ENCODE measurements around the gene B3GALT5. TPM values are rescaled to one million over a fixed set of nuclear protein-coding genes. Genes with fewer than 3 reads are reported as not detected.

Gene B3GALT5
- total RNA-seq, 1 experiment from 2014 or later, result 0.76 TPM

DNA sequence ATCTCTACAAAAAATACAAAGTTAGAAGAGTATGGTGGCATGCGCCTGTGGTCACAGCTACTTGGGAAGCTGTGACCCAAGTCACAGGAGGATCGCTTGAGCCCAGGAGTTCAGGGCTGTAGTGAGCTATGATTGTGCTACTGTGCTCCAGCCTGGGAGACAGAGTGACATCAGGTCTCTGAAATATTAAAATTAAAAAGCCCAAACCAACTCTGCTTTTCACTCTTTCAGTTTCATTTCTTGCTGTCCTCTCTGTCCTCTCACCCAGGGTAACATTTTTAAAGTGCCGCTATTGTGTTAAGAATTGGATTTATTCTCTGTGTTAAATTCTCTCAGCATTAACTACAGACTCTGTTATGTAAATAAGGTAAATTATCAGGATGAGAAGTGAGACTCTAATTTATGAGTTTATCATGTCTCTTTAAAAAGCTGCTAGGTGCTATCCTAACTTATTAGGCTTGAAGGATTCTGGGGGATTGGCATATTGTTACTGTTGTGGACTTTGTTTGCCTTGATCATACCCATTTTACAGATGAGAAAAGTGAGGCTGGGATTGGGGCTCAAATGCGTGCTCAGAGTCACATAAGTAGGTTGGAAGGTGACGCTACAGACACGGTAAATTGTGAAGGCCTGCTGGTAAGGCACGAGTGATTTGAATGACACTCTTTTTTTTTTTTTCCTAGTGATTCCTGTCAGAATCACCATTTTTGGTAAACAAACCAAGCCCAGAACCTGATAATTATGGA, 46.5 kb downstream of the B3GALT5 start:
- Histone ChIP-seq H3K27me3 (replicated peaks) (no peaks in the 10 kb centered on the region), H3K4me3 (no peak overlapping the region), H3K9me3 (replicated peaks) (0 out of 2 replicates have a peak, but pooled peaks cover 2% of the 10 kb centered on the region), H3K4me1 (replicated peaks) (peaks cover 17% of the 10 kb centered on the region), H3K27ac (peak overlapping the region; percentile 83; the same call in 1 of the 2 replicates), H3K36me3 (no peaks in the 10 kb centered on the region)
- DNase-seq (ENCODE audit: low read depth in 1 of 2, low spot score in 2 of 2), result no peak

DNA sequence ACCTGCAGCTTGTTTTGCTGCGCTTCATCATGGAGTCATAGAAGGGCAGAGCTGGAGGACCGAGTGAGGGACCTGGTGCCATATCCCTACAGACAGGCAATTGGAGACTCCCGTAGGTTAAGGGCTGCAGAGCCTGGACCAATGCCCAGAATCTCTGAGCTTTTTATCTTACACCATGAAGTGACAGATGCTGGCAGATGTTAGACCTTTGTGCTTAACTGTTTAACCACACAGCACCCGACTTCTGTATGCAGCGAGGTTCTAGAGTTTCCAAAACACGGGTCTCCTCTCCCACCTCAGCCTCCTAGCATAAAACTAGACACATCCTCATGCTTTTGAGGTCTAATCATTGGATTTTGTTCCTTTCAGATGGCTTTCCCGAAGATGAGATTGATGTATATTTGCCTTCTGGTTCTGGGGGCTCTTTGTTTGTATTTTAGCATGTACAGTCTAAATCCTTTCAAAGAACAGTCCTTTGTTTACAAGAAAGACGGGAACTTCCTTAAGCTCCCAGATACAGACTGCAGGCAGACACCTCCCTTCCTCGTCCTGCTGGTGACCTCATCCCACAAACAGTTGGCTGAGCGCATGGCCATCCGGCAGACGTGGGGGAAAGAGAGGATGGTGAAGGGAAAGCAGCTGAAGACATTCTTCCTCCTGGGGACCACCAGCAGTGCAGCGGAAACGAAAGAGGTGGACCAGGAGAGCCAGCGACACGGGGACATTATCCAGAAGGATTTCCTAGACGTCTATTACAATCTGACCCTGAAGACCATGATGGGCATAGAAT, 47.6 kb downstream of the B3GALT5 start:
- Histone ChIP-seq H3K27ac (peak overlapping the region; percentile 83), H3K4me1 (replicated peaks) (peaks cover 17% of the 10 kb centered on the region), H3K4me3 (peak overlapping the region; percentile 17), H3K9me3 (replicated peaks) (no peaks in the 10 kb centered on the region), H3K36me3 (no peaks in the 10 kb centered on the region), H3K27me3 (replicated peaks) (no peaks in the 10 kb centered on the region)
- peak; percentile 88 for DNase-seq (ENCODE audit: low read depth in 1 of 2, low spot score in 2 of 2)

DNA sequence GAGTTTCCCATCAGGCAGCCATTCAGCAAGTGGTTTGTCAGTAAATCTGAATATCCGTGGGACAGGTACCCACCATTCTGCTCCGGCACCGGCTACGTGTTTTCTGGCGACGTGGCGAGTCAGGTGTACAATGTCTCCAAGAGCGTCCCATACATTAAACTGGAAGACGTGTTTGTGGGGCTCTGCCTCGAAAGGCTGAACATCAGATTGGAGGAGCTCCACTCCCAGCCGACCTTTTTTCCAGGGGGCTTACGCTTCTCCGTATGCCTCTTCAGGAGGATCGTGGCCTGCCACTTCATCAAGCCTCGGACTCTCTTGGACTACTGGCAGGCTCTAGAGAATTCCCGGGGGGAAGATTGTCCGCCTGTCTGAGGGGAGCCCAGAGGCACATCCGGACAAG, 48.4 kb downstream of the B3GALT5 start:
- Histone ChIP-seq H3K36me3 (no peaks in the 10 kb centered on the region), H3K27me3 (replicated peaks) (no peaks in the 10 kb centered on the region), H3K27ac (peak overlapping the region; percentile 83), H3K9me3 (replicated peaks) (no peaks in the 10 kb centered on the region), H3K4me3 (no peak overlapping the region), H3K4me1 (replicated peaks) (peaks cover 17% of the 10 kb centered on the region)
- DNase-seq (ENCODE audit: low read depth in 1 of 2, low spot score in 2 of 2), result peak in 1 of 2 experiments; percentile 24

DNA sequence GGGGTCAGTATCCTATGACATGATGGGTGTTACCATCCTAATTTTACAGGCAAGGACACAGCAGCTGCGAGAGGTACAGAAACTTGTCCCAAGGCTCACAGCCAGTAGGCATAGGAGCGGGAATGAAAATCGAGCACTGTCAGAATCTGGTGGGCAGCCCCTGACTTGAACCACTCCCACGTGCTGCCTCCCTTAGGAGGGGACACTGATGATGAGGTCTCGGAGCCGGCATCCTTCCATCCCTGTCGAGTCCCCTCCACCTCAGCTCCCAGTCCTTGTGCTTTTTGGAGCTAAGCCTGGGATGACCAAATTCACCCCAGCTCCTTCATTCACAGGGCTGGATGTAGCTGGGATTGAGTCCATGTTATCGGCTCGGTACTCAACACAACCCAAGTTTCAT, 49.0 kb downstream of the B3GALT5 start:
- no peaks in the 10 kb centered on the region for H3K27me3 ChIP-seq (replicated peaks)
- no peak overlapping the region for H3K4me3 ChIP-seq
- H3K27ac ChIP-seq, result no peak overlapping the region

DNA sequence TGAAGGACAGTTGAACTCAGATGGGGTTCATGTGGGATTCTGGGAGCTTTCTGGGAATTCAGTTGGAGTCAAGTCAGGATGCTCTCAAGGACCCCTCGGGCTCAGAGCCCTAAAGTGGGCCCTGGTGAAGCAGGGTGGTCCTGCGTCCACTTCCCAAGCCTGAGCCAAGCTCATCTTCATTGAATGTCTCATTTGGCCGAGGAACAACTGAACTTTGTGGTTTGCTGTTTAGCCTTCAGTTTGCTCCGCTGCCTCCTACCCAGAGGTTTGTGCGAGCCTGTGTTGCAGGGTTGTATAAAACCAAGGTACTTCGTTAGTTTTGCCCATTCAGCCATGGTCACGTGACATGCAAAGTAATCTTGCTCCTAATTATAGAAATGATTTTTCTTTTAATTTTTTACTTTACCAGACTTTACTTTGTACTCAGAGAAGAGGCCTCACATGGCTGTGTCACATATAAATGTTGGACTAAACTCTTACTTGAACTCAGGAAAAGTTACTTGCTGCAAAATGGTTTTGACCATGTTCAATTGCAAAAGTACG, 49.7 kb downstream of the B3GALT5 start:
- H3K4me1 ChIP-seq (replicated peaks), result peaks cover 17% of the 10 kb centered on the region
- no peaks in the 10 kb centered on the region for H3K9me3 ChIP-seq (replicated peaks)
- H3K27me3 ChIP-seq (replicated peaks), result no peaks in the 10 kb centered on the region
- DNase-seq (ENCODE audit: low read depth in 1 of 2, low spot score in 2 of 2), result peak in 1 of 2 experiments; percentile 25
- H3K4me3 ChIP-seq, result no peak overlapping the region
- no peak overlapping the region for H3K27ac ChIP-seq
- H3K36me3 ChIP-seq, result no peaks in the 10 kb centered on the region

More for the DNA sequence above, 49.0 kb downstream of the B3GALT5 start:
- Histone ChIP-seq H3K9me3 (replicated peaks) (no peaks in the 10 kb centered on the region), H3K36me3 (no peaks in the 10 kb centered on the region), H3K4me1 (replicated peaks) (peaks cover 17% of the 10 kb centered on the region)
- DNase-seq (ENCODE audit: low read depth in 1 of 2, low spot score in 2 of 2), result peak in 1 of 2 experiments; percentile 34

DNA sequence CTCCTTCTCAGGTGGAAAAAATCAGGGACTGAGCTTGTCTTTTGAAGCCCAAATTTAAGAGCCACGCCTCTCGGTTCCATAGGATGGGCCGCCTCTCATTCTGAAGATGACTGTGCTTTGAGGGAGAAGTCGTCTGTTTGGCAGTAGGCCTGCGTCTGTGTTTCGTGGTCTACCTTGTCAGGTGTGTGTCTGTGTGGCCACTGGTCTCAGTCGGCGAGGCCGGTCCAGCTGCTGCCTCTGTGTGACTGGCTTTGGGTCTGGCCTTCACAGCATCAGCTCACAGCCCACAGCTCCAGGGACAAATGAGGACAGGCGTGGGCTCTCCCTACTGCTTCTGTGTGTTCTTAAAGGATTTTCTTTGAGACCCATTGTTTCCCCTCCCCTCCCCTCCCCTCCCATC, 50.3 kb downstream of the B3GALT5 start:
- H3K4me1 ChIP-seq (replicated peaks), result peaks cover 17% of the 10 kb centered on the region
- no peak overlapping the region for H3K27ac ChIP-seq
- peak in 1 of 2 experiments; percentile 32 for DNase-seq (ENCODE audit: low read depth in 1 of 2, low spot score in 2 of 2)
- no peaks in the 10 kb centered on the region for H3K9me3 ChIP-seq (replicated peaks)
- no peak overlapping the region for H3K4me3 ChIP-seq
- no peaks in the 10 kb centered on the region for H3K36me3 ChIP-seq
- H3K27me3 ChIP-seq (replicated peaks), result no peaks in the 10 kb centered on the region

DNA sequence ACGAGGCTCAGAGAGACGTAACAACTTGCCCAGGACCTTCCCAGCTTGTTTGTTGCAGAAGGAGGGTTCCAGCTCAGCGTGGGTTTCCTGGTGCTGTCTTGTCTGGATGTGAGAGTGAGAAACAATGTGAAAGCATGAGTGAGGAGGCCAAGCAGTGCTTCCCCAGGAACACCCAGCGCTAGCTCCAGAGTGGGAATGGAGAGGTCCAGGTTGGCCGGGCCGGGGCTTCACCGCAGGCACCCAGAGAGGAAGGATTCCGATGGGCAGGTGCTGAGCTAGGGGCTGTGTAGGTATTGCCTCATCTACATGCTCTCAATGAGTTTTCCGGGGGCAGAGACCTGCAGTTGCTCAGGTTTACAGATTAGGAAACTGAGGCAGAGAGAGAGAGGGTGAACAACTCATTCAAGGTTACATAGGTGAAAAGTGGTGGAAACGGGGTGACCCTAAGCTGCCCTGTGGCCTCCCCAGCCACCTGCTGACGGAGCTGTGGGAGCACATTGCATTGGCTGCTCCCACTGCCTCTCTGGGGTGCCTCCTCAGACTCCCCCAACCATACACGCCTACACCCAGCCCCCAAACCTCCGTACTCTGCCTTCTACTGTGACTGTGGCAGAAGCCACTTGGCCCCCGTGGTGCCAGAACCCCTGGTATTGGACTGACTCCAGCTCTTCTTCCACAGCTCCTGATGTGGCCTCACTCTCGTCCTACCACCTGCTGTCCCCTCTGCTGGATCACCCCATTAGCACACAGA, 51.2 kb downstream of the B3GALT5 start:
- Histone ChIP-seq H3K36me3 (no peaks in the 10 kb centered on the region), H3K9me3 (replicated peaks) (no peaks in the 10 kb centered on the region), H3K4me3 (no peak overlapping the region), H3K27me3 (replicated peaks) (no peaks in the 10 kb centered on the region), H3K27ac (no peak overlapping the region), H3K4me1 (replicated peaks) (peaks cover 17% of the 10 kb centered on the region)
- peak in 1 of 2 experiments; percentile 23 for DNase-seq (ENCODE audit: low read depth in 1 of 2, low spot score in 2 of 2)

DNA sequence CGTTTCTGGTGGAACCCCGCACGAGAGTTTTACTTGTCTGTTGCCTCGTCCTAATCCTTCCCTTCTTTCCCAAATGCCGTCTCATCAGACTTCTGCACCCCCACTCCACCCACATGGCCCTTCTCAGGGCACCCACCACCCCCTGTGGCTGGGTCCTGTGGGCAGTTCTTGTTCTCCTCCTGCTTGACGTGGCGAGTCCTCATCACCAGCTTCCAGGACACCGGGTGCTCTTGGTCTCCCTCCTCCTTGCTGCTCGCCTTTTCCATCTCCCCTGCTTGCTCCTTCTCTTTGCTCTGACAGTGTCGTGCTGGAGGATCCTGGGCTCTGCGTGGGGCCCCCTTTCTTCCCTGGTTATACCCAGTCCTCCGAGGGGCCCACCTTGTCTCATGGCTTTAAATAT, 51.8 kb downstream of the B3GALT5 start:
- no peak overlapping the region for H3K27ac ChIP-seq
- DNase-seq (ENCODE audit: low read depth in 1 of 2, low spot score in 2 of 2), result peak in 1 of 2 experiments; percentile 32
- no peaks in the 10 kb centered on the region for H3K27me3 ChIP-seq (replicated peaks)
- H3K36me3 ChIP-seq, result no peaks in the 10 kb centered on the region
- no peak overlapping the region for H3K4me3 ChIP-seq
- H3K4me1 ChIP-seq (replicated peaks), result peaks cover 16% of the 10 kb centered on the region
- no peaks in the 10 kb centered on the region for H3K9me3 ChIP-seq (replicated peaks)

DNA sequence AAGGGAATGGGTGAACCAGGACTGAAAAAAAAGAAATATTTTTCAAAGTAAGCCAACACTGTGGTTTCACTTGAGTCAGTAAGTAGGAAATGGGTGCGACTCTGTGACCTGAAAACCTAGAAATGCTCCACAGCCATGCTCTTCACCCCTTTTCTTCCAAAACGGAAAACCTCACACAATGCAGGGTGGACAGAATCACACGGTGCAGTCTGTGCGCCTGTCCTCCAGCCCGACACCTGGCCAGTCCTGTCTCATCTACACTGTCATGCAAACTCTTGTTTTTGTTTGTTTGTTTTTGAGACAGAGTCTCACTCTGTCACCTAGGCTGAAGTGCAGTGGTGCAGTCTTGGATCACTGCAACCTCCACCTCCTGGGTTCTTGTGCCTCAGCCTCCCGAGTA, 53.3 kb downstream of the B3GALT5 start:
- no peak overlapping the region for H3K4me3 ChIP-seq

DNA sequence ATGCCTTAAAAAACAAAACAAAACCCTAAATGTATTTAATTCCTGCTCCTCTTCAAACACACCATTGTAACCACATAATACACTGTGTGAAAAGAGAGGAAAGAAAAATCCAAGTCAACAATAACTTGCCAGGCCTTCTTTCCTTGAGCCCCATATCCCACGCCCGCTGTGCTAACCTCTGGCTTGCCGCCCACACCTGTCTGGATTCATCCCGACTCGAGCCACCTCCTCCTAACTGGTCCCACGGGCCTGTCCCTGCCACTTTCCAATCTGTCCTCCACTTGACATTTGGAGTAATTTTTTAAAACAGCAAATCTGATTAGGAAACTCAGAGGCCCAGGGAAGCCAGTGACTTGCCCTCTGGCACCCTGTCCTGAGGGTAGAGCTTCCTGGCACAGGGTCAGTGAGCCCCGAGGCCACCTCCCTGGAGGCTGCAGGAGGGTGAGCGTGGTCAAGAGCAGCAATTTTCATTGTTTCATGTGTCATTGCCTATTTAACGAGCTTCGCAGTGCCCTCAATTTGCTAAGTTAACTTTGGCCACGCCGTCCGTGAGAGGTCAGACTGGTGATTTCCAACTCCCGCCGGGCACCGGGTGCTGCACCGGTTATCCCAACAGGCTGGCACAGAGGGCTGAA, 54.1 kb downstream of the B3GALT5 start:
- Histone ChIP-seq H3K27me3 (replicated peaks) (no peaks in the 10 kb centered on the region), H3K4me3 (no peak overlapping the region), H3K9me3 (replicated peaks) (no peaks in the 10 kb centered on the region), H3K27ac (no peak overlapping the region), H3K4me1 (replicated peaks) (no peaks in the 10 kb centered on the region), H3K36me3 (no peaks in the 10 kb centered on the region)
- DNase-seq (ENCODE audit: low read depth in 1 of 2, low spot score in 2 of 2), result no peak

More for the DNA sequence above, 53.3 kb downstream of the B3GALT5 start:
- Histone ChIP-seq H3K36me3 (no peaks in the 10 kb centered on the region), H3K9me3 (replicated peaks) (no peaks in the 10 kb centered on the region), H3K27ac (no peak overlapping the region), H3K4me1 (replicated peaks) (peaks cover 2% of the 10 kb centered on the region), H3K27me3 (replicated peaks) (no peaks in the 10 kb centered on the region)
- peak in 1 of 2 experiments; percentile 20 for DNase-seq (ENCODE audit: low read depth in 1 of 2, low spot score in 2 of 2)

DNA sequence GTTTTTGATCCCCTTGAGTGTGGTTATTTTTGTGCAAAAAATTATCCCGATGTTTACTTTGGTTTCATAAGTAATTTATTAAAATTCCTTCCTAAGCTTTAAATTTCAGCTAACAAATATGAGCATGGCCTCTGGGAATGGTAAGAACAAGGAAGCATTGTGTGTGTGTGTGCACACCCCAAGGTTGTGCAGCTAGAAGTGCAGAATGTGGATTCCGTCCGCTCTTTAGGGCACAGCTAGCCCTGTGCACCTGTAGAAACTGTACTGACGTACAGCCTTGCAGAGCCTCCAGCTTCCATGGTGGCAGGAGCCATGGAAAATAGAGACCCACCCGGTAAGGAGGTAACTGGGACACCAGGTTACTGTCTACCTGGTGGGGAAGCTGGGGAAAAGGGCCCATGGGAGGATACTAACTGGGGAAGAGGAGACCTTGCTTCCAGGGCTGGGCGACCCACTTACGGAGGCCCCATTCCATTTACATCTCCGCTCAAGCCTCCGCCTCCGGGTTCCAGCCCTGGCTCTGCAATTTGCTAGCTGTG, 54.7 kb downstream of the B3GALT5 start:
- DNase-seq (ENCODE audit: low read depth in 1 of 2, low spot score in 2 of 2), result no peak

DNA sequence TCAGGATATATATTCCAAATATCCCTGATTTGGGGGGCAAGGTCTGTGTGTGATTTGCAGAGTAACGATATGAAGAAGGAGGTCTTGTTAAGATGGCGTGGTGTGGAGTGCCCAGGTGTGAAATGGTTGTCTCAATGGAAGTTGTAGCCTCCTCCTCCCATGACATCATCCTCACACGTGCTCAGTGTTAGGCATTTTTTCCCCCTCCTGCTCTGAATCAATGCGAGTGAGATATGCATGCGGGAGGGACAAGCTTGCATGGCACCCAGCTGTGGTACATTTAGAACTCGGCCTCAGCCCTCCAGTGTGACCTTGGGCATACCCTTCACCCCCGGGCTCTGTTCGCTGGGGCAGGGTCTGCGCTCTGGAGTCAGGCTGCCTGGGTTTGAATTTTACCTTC, 55.6 kb downstream of the B3GALT5 start:
- H3K27ac ChIP-seq, result no peak overlapping the region
- H3K4me1 ChIP-seq (replicated peaks), result no peaks in the 10 kb centered on the region
- H3K36me3 ChIP-seq, result no peaks in the 10 kb centered on the region
- H3K27me3 ChIP-seq (replicated peaks), result no peaks in the 10 kb centered on the region
- no peaks in the 10 kb centered on the region for H3K9me3 ChIP-seq (replicated peaks)
- DNase-seq (ENCODE audit: low read depth in 1 of 2, low spot score in 2 of 2), result no peak
- no peak overlapping the region for H3K4me3 ChIP-seq

More for the DNA sequence above, 54.7 kb downstream of the B3GALT5 start:
- H3K9me3 ChIP-seq (replicated peaks), result no peaks in the 10 kb centered on the region
- no peak overlapping the region for H3K27ac ChIP-seq
- no peak overlapping the region for H3K4me3 ChIP-seq
- no peaks in the 10 kb centered on the region for H3K4me1 ChIP-seq (replicated peaks)
- H3K36me3 ChIP-seq, result no peaks in the 10 kb centered on the region
- H3K27me3 ChIP-seq (replicated peaks), result no peaks in the 10 kb centered on the region

DNA sequence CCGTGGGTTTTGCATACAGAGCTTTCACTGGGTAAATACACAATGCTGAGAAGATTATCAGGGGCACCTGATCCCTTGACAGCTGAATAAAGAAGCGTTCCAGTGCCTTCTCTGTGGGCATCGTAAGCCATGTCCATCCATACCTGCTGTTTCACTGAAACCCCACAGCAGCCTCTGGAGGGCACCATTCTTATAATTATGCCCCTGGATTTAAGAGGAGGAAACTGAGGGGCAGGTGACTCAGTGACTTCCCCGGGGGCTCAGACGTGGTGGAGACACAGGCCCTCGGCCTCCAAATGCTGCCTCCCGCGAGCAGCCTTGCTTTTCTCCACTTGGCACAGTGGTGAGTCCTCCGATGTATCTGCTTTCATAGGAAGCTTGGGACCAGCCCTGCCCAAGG, 56.7 kb downstream of the B3GALT5 start:
- Histone ChIP-seq H3K27ac (no peak overlapping the region), H3K4me1 (replicated peaks) (peaks cover 3% of the 10 kb centered on the region), H3K9me3 (replicated peaks) (no peaks in the 10 kb centered on the region), H3K4me3 (no peak overlapping the region), H3K36me3 (no peaks in the 10 kb centered on the region), H3K27me3 (replicated peaks) (no peaks in the 10 kb centered on the region)
- peak in 1 of 2 experiments; percentile 19 for DNase-seq (ENCODE audit: low read depth in 1 of 2, low spot score in 2 of 2)

Data from SJSA1 (cell line).